MM.1S (cell line): ENCODE measurements around the gene AKAP13.

Experiments used
- EZH2 ChIP-seq: fragments of 300-600 bp; sonication (generic); optimal IDR thresholded peaks from 2 replicates; pipeline ENCODE3; 2017; ENCODE audit warnings: low read depth, mild to moderate bottlenecking, antibody characterized with exemption, low read length, mixed read lengths
- EZH2phosphoT487 ChIP-seq: fragments of 300-600 bp; sonication (generic); IDR thresholded peaks from 2 replicates; pipeline ENCODE4 v1.6.1; 2018; ENCODE audit warnings: antibody characterized with exemption, low read length
- TF ChIP-seq, protein P1 (sequence below): fragments of 300-600 bp; sonication (generic); IDR thresholded peaks from 2 replicates; pipeline ENCODE4 v1.5.1; 2016; ENCODE audit warnings: antibody characterized with exemption, low read length, mixed read lengths

DNA sequence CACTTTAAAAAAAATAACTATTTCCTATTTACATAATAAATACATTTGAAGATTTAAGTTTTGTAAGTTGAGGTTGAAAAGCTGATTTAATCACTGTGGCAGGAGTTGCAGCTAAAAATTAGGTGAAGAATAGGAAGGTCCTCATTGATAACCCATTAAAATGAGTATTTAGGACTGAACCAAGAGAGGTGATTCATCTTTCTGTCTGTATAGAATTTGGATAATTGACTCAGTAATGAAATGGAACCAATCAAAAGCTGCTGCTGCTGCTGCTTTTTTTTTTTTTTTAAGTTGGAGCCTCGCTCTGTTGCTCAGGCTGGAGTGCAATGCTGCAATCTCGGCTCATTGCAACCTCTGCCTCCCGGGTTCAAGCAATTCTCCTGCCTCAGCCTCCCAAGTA is 223.8 kb downstream of the AKAP13 start:
- TF ChIP-seq EZH2phosphoT487, result no peak
- TF ChIP-seq, protein P1, sequence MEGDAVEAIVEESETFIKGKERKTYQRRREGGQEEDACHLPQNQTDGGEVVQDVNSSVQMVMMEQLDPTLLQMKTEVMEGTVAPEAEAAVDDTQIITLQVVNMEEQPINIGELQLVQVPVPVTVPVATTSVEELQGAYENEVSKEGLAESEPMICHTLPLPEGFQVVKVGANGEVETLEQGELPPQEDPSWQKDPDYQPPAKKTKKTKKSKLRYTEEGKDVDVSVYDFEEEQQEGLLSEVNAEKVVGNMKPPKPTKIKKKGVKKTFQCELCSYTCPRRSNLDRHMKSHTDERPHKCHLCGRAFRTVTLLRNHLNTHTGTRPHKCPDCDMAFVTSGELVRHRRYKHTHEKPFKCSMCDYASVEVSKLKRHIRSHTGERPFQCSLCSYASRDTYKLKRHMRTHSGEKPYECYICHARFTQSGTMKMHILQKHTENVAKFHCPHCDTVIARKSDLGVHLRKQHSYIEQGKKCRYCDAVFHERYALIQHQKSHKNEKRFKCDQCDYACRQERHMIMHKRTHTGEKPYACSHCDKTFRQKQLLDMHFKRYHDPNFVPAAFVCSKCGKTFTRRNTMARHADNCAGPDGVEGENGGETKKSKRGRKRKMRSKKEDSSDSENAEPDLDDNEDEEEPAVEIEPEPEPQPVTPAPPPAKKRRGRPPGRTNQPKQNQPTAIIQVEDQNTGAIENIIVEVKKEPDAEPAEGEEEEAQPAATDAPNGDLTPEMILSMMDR, result no peak
- no peak for TF ChIP-seq EZH2
